OCI-LY1 (cell line): Measurements from ENCODE around the gene SPACA1.
"Not testable (repeated sequence)": the region's sequence is repeated elsewhere in the genome, so short reads cannot be mapped to it uniquely, and the experiment has no call there.

Experiments
- H2AFZ ChIP-seq: fragments of 200-600 bp; sonication (generic), shearing (Covaris generic); 2 replicates; pipeline ENCODE4 v1.6.0; 2014; ENCODE audit warnings: antibody characterized with exemption, mild to moderate bottlenecking, low read length
- H3F3A ChIP-seq: fragments of 200-600 bp; sonication (generic), shearing (Covaris generic); 2 replicates; pipeline ENCODE4 v1.6.0; 2014; ENCODE audit warnings: mild to moderate bottlenecking, antibody characterized with exemption, low read length, moderate library complexity; ENCODE audit not compliant: insufficient read depth
- H3K27ac ChIP-seq: fragments of 200-600 bp; sonication (generic); 2 replicates; pipeline ENCODE4 v1.5.1; 2014; ENCODE audit warnings: low read length, mixed run types, mild to moderate bottlenecking, low read depth; ENCODE audit not compliant: poor library complexity, severe bottlenecking
- H3K27me3 ChIP-seq: fragments of 200-600 bp; sonication (generic); 2 replicates; pipeline ENCODE4 v1.6.0; 2014; ENCODE audit warnings: antibody characterized with exemption, mild to moderate bottlenecking, low read length, moderate library complexity; ENCODE audit not compliant: insufficient read depth
- H3K36me3 ChIP-seq: fragments of 200-600 bp; sonication (generic); 2 replicates; pipeline ENCODE4 v1.6.1; 2014; ENCODE audit warnings: mild to moderate bottlenecking, antibody characterized with exemption, low read length, moderate library complexity, mixed read lengths; ENCODE audit not compliant: insufficient read depth
- H3K4me1 ChIP-seq: fragments of 200-600 bp; sonication (generic); 2 replicates; pipeline ENCODE4 v1.5.1; 2014; ENCODE audit warnings: mild to moderate bottlenecking, low read length, moderate library complexity; ENCODE audit not compliant: insufficient read depth, severe bottlenecking
- H3K4me2 ChIP-seq: fragments of 200-600 bp; sonication (generic), shearing (Covaris generic); 2 replicates; pipeline ENCODE4 v1.6.1; 2014; ENCODE audit warnings: low read length
- H3K4me3 ChIP-seq: fragments of 200-600 bp; sonication (generic); 2 replicates; pipeline ENCODE4 v1.5.1; 2014; ENCODE audit warnings: low read length, low read depth, mild to moderate bottlenecking, mixed read lengths; ENCODE audit not compliant: poor library complexity, severe bottlenecking
- H3K79me2 ChIP-seq: fragments of 200-600 bp; shearing (Covaris generic); 2 replicates; pipeline ENCODE4 v1.6.1; 2016; ENCODE audit warnings: mixed run types, low read length, mixed read lengths; ENCODE audit not compliant: insufficient read depth
- H3K9ac ChIP-seq: fragments of 200-600 bp; sonication (generic), shearing (Covaris generic); 2 replicates; pipeline ENCODE4 v1.6.1; 2014; ENCODE audit warnings: mild to moderate bottlenecking, low read length, mixed read lengths
- H3K9me2 ChIP-seq: fragments of 200-600 bp; sonication (generic), shearing (Covaris generic); 2 replicates; pipeline ENCODE4 v1.6.1; 2014; ENCODE audit warnings: low read depth, mild to moderate bottlenecking, low read length, mixed read lengths
- H3K9me3 ChIP-seq: fragments of 200-600 bp; shearing (Covaris generic); 2 replicates; pipeline ENCODE4 v1.6.1; 2014; ENCODE audit warnings: low read length, mixed read lengths
- H4K20me1 ChIP-seq: fragments of 200-600 bp; sonication (generic), shearing (Covaris generic); 2 replicates; pipeline ENCODE4 v1.6.0; 2016; ENCODE audit warnings: mild to moderate bottlenecking, low read length; ENCODE audit not compliant: insufficient read depth
- EZH2 ChIP-seq: fragments of 200-600 bp; sonication (generic), shearing (Covaris generic); IDR thresholded peaks from 2 replicates; pipeline ENCODE4 v1.8.0; 2017; ENCODE audit warnings: borderline replicate concordance, mixed run types, mild to moderate bottlenecking, antibody characterized with exemption, low read length, moderate library complexity, mixed read lengths
- TF ChIP-seq, protein P1 (sequence below): fragments of 200-600 bp; sonication (generic), shearing (Covaris generic); IDR thresholded peaks from 2 replicates; pipeline ENCODE4 v1.5.1; 2017; ENCODE audit warnings: mild to moderate bottlenecking, antibody characterized with exemption, low read length, moderate library complexity, mixed read lengths

The SPACA1 gene, protein sequence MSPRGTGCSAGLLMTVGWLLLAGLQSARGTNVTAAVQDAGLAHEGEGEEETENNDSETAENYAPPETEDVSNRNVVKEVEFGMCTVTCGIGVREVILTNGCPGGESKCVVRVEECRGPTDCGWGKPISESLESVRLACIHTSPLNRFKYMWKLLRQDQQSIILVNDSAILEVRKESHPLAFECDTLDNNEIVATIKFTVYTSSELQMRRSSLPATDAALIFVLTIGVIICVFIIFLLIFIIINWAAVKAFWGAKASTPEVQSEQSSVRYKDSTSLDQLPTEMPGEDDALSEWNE

DNA sequence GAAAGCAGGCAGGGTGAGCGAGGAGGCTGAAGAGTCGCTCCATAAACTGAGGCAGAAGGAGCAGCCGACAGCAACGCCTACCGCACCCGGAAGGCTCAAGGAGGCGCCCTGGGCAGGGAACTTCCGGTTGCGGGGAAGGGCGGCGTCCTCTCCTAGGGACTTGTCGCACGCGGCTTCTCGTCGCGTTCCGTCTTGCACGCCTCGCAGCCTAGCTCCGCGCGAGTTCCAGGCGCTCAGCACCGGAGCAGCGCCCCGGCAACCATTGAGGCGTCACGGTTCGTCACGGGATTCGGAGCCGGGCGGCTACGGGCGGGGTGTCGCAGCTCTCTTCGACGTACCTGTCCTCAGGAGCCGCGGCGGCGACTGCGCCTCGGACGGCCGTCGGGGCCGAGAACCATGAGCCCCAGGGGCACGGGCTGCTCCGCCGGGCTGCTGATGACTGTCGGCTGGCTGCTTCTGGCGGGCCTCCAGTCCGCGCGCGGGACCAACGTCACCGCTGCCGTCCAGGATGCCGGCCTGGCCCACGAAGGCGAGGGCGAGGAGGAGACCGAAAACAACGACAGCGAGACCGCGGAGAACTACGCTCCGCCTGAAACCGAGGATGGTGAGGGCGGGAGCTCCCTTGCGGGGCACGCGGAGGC lies at the start of gene SPACA1:
TSS of gene SPACA1 (plus strand) at position 332 of the 641 bp plus-strand sequence. CDS start at position 397, 65 bp downstream.
- TF ChIP-seq EZH2, result no peak
- TF ChIP-seq, protein P1, sequence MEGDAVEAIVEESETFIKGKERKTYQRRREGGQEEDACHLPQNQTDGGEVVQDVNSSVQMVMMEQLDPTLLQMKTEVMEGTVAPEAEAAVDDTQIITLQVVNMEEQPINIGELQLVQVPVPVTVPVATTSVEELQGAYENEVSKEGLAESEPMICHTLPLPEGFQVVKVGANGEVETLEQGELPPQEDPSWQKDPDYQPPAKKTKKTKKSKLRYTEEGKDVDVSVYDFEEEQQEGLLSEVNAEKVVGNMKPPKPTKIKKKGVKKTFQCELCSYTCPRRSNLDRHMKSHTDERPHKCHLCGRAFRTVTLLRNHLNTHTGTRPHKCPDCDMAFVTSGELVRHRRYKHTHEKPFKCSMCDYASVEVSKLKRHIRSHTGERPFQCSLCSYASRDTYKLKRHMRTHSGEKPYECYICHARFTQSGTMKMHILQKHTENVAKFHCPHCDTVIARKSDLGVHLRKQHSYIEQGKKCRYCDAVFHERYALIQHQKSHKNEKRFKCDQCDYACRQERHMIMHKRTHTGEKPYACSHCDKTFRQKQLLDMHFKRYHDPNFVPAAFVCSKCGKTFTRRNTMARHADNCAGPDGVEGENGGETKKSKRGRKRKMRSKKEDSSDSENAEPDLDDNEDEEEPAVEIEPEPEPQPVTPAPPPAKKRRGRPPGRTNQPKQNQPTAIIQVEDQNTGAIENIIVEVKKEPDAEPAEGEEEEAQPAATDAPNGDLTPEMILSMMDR, result no peak
- no peak within 1 kb of the TSS for H2AFZ ChIP-seq

DNA sequence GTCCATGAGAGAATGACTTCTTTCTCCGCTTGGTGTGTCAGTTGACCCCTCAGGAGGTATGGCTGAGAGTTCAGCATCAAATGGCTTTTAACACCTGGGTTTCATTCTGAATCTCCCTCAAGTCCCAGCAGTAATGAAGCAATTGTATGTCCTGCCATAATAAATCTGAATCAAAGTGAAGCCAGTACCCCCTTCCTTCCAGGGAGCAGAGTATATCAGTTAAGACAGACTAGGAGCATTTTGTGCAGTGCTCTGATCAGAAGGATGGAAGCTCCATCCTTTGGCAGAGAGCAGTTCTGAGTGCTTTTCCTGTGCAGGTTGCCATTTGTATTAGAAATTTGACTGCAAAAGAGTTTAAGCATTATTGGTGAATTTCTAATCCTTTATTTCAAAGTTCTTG lies 46.9 kb upstream of the SPACA1 start:
- no peaks in the 10 kb centered on the region for H3K36me3 ChIP-seq
- H2AFZ ChIP-seq, result no peak overlapping the region
- no peak overlapping the region for H3K4me3 ChIP-seq
- H3K4me2 ChIP-seq, result no peak overlapping the region
- no peaks in the 10 kb centered on the region for H3F3A ChIP-seq
- H3K9me3 ChIP-seq, result no peaks in the 10 kb centered on the region
- H3K9ac ChIP-seq, result no peak overlapping the region
- H4K20me1 ChIP-seq, result no peaks in the 10 kb centered on the region
- H3K79me2 ChIP-seq, result no peaks in the 10 kb centered on the region
- no peak for TF ChIP-seq EZH2
- TF ChIP-seq, protein P1, result no peak
- H3K27me3 ChIP-seq, result no peaks in the 10 kb centered on the region
- H3K27ac ChIP-seq, result no peak overlapping the region
- H3K9me2 ChIP-seq, result no peaks in the 10 kb centered on the region
- H3K4me1 ChIP-seq, result peaks cover 9% of the 10 kb centered on the region

More for the DNA sequence above, at the start of gene SPACA1:
- no peak within 1 kb of the TSS for H3K4me3 ChIP-seq
- H3K27me3 ChIP-seq, result no peaks in the 10 kb centered on the region
- H3K9me2 ChIP-seq, result no peaks in the 10 kb centered on the region
- H3K79me2 ChIP-seq, result no peaks in the 10 kb centered on the region
- H3K9ac ChIP-seq, result no peak within 1 kb of the TSS
- no peaks in the 10 kb centered on the region for H3K4me1 ChIP-seq
- H3F3A ChIP-seq, result no peaks in the 10 kb centered on the region
- no peaks in the 10 kb centered on the region for H3K36me3 ChIP-seq
- H3K27ac ChIP-seq, result no peak within 1 kb of the TSS
- H3K4me2 ChIP-seq, result no peak within 1 kb of the TSS
- H4K20me1 ChIP-seq, result no peaks in the 10 kb centered on the region
- H3K9me3 ChIP-seq, result no peaks in the 10 kb centered on the region

DNA sequence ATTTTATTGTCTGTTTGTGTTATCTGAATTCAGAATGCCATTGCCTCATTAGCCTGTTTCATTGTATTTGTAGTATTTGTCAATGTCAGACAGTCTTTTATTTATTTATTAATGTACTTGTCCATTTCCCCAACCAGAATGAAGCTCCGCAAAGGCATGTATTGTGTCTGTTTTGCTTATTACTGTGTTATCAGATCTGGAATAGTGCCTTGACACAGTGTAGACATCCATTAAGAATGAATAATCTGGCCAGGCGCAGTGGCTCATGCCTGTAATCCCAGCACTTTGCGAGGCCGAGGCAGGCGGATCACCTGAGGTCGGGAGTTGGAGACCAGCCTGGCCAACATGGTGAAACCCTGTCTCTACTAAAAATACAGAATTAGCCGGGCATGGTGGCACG lies 46.4 kb upstream of the SPACA1 start:
- not testable (repeated sequence) for H3K4me2 ChIP-seq, H3K36me3 ChIP-seq, H3K27ac ChIP-seq, H3K9me3 ChIP-seq, H3K4me1 ChIP-seq, H3K9me2 ChIP-seq, H4K20me1 ChIP-seq, H3K27me3 ChIP-seq, H3F3A ChIP-seq, H3K79me2 ChIP-seq, H3K4me3 ChIP-seq, H2AFZ ChIP-seq, H3K9ac ChIP-seq

DNA sequence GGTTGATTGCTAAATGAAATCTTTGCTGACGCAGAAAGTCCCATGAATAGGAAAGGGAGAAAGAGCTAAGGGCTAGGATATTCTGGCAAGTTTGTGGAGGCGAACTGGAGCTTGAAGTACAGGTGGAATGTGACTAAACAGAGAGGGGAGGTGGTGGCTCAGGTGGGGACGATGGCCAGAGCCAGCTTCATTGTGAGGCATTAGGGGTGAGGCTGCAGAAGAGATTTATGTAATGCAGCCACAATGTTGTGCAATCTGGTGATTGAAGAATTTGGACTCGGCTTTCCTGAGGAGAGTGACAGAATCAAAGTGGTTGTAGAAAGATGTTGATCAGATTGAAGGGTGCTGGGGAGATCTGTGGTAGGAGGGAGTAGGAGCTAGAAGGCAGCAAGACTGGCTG lies 42.9 kb upstream of the SPACA1 start:
- H3K4me3 ChIP-seq, result no peak overlapping the region
- no peaks in the 10 kb centered on the region for H3K36me3 ChIP-seq
- no peaks in the 10 kb centered on the region for H3K79me2 ChIP-seq
- H3K9me3 ChIP-seq, result no peaks in the 10 kb centered on the region
- no peaks in the 10 kb centered on the region for H3K9me2 ChIP-seq
- H3K27ac ChIP-seq, result no peak overlapping the region
- no peak overlapping the region for H3K9ac ChIP-seq
- H3K4me2 ChIP-seq, result no peak overlapping the region
- no peaks in the 10 kb centered on the region for H3K27me3 ChIP-seq
- H3F3A ChIP-seq, result no peaks in the 10 kb centered on the region
- H2AFZ ChIP-seq, result no peak overlapping the region
- TF ChIP-seq, protein P1, result no peak
- no peak for TF ChIP-seq EZH2
- no peaks in the 10 kb centered on the region for H4K20me1 ChIP-seq
- H3K4me1 ChIP-seq, result no peaks in the 10 kb centered on the region
